ENCODE measurements around the gene MYO18A.

GRCh38 chr17:29145289-29146073 lies 34.7 kb downstream of the MYO18A start:
- TF ChIP-seq TAF1 (IDR thresholded peaks at IDR 0.05; ENCODE audit: borderline replicate concordance, insufficient read depth, low read length) (no peak), SIN3A (IDR thresholded peaks at IDR 0.05; ENCODE audit: borderline replicate concordance, insufficient read depth, low read length) (no peak), REST (IDR thresholded peaks at IDR 0.05; ENCODE audit: insufficient read depth in 1 of 2, low read depth in 2 of 2, low read length in 2 of 2) (no peak)
